Measurements from ENCODE around the gene NME9. TPM values are rescaled to one million over a fixed set of nuclear protein-coding genes. Genes with fewer than 3 reads are reported as not detected.

Gene NME9
- total RNA-seq, 2 experiments from 2014 or later, result not detected

Other genes starting within 250 kb of the NME9 start
- under 1 TPM; 0.13 to 0.21 TPM for gene DZIP1L, start 214.2 kb downstream of the NME9 start, total RNA-seq
- not detected for gene A4GNT, start 197.5 kb downstream of the NME9 start, total RNA-seq
- 10 to 100 TPM; 26.2 to 26.7 TPM for gene DBR1, start 154.9 kb downstream of the NME9 start, total RNA-seq
- gene ARMC8, start 142.6 kb downstream of the NME9 start, total RNA-seq, result 10 to 100 TPM; 42.2 to 49.9 TPM
- gene MRAS, start 18.7 kb upstream of the NME9 start, total RNA-seq, result not detected
- gene ESYT3, start 104.8 kb upstream of the NME9 start, total RNA-seq, result under 1 TPM; 0.13 TPM